Neural cell (in vitro differentiated cells): Measurements from ENCODE around the gene SERGEF.

Source experiments
- CTCF ChIP-seq: fragments of 450-650 bp; IDR thresholded peaks from 2 replicates; pipeline ENCODE4 v1.5.1; 2014; ENCODE audit warnings: antibody characterized with exemption, mild to moderate bottlenecking, moderate library complexity; ENCODE audit not compliant: poor library complexity, severe bottlenecking
- EZH2 ChIP-seq: fragments of 200-600, 300-800 bp; shearing (Covaris generic), sonication (generic); IDR thresholded peaks from 2 replicates; pipeline ENCODE4 v1.6.1; 2014; ENCODE audit warnings: antibody characterized with exemption, low read length, borderline replicate concordance, mild to moderate bottlenecking; ENCODE audit not compliant: insufficient read depth, poor library complexity, severe bottlenecking

GRCh38 chr11:17742019-17742418 lies 270.8 kb downstream of the SERGEF start:
- TF ChIP-seq CTCF = no peak
- no peak for TF ChIP-seq EZH2
